ENCODE measurements around the gene CHCHD4.

CHCHD4 gene

GRCh38 chr3:14150078-14150477 lies 25.4 kb upstream of the CHCHD4 start:
- DNase-seq (ENCODE audit: low read depth, low spot score): no peak

DNA sequence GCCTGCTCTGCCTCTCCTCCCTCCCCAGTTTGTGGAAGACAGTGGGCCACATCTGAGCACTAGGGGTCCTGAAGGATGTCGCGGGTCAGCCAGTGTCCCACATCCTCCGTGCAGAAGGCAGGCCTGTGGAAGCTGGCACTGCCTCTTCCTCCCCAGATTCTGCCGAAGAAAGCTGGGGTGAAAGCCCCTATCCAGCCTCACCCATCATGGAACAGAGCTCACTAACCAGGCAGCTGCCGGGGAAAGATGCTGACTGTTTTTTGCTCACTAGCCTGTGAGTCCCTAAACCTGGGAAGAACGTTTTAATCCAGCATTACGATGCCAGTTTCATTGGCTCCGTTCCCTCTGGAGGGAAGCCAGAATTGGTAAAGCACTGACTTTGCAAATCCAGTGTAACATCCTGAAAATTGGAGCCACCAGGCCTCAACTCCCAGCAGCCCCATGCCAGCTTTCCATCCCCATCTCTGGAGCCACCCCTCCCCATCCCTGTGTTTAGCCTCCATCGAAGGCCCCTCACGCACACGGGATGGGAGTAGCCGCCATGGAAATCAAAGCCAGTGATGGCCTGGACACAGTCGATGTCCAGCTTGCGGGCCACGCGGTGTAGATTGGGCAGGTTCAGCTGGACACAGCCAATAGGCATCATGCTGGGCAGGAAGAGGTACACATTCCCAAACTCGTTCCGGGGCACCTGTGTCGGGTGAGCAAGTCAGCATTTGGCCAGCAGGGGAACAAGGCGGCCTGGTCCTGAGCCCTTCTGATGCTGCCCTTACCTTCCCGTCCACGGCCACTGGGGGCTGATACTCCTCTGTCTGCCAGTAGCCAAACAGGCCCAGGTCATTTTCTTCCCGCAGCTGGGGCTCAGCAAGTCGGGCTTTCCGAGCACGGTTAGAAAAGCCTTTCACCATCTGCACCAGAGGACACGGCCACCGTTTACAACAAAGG lies 23.6 kb upstream of the CHCHD4 start:
- DNase-seq (ENCODE audit: low read depth, low spot score): no peak

GRCh38 chr3:14147617-14148016 lies 22.9 kb upstream of the CHCHD4 start:
- DNase-seq (ENCODE audit: low read depth, low spot score): no peak

- DNase-seq (ENCODE audit: low read depth, low spot score): no peak
These were observed 22.4 kb upstream of the CHCHD4 start for GRCh38 chr3:14147066-14147435.

- DNase-seq (ENCODE audit: low read depth, low spot score): no peak
These were observed 21.9 kb upstream of the CHCHD4 start for GRCh38 chr3:14146381-14147065.

DNA sequence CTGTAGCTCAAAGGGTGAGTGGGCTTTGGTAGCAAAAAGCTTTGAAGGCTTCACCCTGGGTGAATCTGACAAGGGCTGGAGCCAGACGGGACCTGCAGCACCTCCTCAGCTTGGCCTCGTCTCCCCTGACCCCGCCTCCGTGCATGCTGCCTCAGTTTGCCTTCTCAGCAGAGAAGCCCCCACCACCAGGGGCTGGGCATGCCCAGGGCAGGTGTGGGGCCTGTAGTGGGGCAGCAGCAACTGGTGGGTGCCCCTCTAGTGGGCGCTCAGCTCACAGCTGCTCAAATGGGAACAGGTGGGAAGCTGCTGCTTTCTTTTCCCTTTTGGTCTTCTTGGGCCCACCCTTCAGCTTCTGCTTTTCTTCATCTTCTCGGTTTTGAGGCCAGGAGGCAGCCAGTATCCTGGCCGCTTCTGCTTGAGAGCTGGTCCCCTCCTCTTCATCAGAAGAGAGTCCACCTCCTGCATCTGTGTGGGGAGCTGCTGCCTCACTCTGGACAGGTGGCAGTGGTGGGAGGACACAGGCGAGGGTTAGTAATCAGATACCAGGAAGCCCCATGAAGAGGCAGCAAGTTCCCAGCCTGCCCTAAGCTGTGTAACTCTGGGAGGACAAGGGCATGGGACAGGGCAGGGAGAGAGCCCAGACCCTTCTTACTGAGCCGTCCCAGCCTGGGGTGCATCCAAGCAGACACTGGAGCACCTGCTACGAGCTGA lies 21.2 kb upstream of the CHCHD4 start:
- DNase-seq (ENCODE audit: low read depth, low spot score): no peak

GRCh38 chr3:14145236-14145635 lies 20.6 kb upstream of the CHCHD4 start:
- DNase-seq (ENCODE audit: low read depth, low spot score): no peak

GRCh38 chr3:14144423-14145075 lies 19.9 kb upstream of the CHCHD4 start:
- no peak for DNase-seq (ENCODE audit: low read depth, low spot score)

DNA sequence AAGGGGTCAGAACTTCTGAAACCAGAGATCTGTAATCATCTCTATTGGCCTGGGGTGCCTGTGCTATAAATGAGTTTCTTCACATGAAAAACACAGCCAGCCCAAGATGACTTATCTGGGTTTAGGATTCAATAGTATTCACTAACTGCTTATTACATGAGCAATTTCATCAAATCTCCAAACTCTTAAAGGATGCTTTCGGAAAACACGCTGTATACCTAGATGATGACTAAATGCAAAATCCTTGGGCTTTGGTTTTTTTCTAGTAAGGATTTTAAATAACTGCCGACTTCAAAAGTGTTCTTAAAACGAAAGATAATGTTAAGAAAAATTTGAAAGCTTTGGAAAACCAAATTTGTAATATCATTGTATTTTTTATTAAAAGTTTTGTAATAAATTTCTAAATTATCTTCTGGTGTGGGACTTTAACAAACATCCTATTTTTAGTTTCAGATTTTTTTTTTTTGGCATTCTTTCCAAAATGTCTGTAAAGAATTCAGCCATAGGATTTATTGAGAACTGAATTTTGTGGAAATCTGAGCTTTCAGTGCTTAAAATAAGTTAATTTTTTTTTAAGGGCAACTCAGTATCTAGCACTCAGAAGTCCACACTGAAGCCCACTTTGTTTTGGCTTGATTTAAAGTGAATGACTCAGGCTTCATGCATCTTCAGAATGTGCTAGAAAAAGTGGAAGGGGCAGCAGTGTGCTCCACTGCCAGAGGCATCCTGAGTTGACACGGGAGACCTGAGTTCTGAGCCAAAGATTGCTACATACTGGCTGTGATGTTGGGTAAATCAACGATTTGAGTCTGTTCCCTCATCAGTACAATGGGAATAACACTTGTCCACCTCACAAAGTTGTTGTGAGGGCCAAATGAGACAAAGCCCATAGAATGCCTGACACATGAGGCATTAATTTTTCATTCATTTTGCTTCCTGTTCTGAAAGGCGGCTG lies 18.9 kb upstream of the CHCHD4 start:
- DNase-seq (ENCODE audit: low read depth, low spot score): no peak

DNA sequence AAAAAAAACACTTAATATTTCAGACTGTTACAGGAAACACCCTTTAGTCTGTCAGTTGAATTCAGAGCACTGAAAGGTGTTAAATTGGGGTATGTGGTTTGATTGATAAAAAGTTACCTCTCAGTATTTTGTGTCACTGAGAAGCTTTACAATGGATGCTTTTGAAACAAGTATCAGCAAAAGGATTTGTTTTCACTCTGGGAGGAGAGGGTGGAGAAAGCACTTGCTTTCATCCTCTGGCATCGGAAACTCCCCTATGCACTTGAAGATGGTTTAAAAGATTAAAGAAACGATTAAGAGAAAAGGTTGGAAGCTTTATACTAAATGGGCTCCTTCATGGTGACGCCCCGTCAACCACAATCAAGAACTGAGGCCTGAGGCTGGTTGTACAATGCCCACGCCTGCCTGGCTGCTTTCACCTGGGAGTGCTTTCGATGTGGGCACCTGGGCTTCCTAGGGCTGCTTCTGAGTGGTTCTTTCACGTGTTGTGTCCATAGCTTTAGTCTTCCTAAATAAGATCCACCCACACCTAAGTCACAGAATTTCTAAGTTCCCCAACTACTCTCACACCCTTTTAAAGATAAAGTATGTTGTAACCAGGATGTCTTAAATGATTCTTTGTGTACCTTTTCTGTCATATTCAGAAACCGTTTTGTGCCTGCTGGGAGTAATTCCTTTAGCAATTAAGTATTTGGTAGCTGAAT lies 18.0 kb upstream of the CHCHD4 start:
- DNase-seq (ENCODE audit: low read depth, low spot score): no peak

- DNase-seq (ENCODE audit: low read depth, low spot score): no peak
These were observed 17.1 kb upstream of the CHCHD4 start for GRCh38 chr3:14141602-14142341.

DNA sequence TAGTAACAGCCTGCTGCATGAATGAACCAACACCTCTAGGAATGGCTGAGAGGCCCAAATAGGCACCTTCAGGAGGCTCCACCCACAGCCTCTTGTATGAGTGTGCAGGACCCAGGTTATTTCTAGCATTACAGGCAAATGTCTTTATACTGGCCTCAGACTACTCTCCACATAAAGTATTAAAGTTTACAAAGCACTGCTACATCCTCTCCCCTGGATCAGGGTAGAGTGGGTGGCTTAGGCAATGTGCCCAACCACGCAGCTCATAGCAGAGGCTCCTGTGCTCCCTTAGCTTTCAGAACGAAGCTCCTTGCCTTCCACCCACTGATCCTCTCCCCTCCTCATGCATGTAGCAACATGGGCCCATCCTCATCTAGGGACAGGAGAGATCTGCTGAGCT lies 16.5 kb upstream of the CHCHD4 start:
- DNase-seq (ENCODE audit: low read depth, low spot score): no peak

DNA sequence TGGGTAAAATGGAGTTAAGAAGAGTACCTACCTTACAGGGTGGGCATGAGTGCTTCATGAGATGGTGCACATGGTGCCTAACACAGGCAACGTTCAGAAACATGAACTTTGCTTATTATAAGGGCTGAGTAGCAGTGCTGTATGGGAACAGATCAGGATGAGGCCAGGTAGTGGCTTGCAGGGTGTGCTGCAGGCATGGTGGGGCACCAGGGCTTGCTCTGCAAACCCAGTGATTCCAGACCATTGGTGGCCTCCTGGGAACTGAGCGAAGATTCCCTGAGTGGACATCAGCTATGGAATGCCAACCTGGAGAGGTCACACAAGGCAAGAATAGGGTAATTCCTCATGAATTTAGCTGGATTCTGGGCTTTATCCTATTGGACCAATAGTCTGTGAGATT lies 16.0 kb upstream of the CHCHD4 start:
- no peak for DNase-seq (ENCODE audit: low read depth, low spot score)

- no peak for DNase-seq (ENCODE audit: low read depth, low spot score)
These were observed 15.1 kb upstream of the CHCHD4 start for GRCh38 chr3:14139771-14140170.

GRCh38 chr3:14138878-14139655 lies 14.4 kb upstream of the CHCHD4 start:
- DNase-seq (ENCODE audit: low read depth, low spot score): no peak

- no peak for DNase-seq (ENCODE audit: low read depth, low spot score)
These were observed 13.6 kb upstream of the CHCHD4 start for GRCh38 chr3:14138109-14138877.

GRCh38 chr3:14137445-14137844 lies 12.8 kb upstream of the CHCHD4 start:
- DNase-seq (ENCODE audit: low read depth, low spot score): no peak

DNA sequence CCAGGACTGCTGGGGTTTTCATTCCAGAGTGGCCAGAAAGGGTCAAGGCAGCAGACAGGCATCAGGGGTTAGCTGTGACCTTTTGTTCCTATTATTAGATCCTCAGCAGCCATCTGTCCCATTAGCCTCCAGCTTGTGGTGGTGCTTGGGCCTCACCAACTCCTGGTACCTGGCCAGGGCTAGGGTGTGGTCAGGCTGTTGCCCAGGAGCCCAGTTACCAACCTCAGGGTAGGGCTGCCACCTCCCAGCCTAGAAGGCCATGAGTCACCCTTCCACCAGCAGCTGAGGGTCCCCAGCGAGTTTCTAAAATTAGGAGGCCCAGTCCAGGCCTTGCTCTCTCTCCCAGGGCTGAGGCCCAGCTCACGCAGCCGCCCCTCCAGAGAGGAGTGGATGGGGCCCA lies 12.3 kb upstream of the CHCHD4 start:
- DNase-seq (ENCODE audit: low read depth, low spot score): no peak
